Chondrocyte (in vitro differentiated cells): ENCODE results near the gene MUC2. TPM values are rescaled to one million over a fixed set of nuclear protein-coding genes. Genes with fewer than 3 reads are reported as not detected.

ENCODE experiments used
- DNase-seq: peaks from one replicate; pipeline ENCODE4 v3.0.0; 2021; ENCODE audit warnings: mixed read lengths, low spot score
- H3K27ac Mint-ChIP-seq: one replicate; pipeline ENCODE4 v1.8.0; 2021; ENCODE audit warnings: mild to moderate bottlenecking, moderate library complexity, mixed read lengths; ENCODE audit not compliant: unreplicated experiment
- H3K27me3 Mint-ChIP-seq: 2 replicates; pipeline ENCODE4 v1.8.0; 2021; ENCODE audit warnings: low read depth, mixed read lengths
- H3K36me3 Mint-ChIP-seq: 2 replicates; pipeline ENCODE4 v1.8.0; 2021; ENCODE audit warnings: low read depth, mixed read lengths
- H3K4me1 Mint-ChIP-seq: 2 replicates; pipeline ENCODE4 v1.8.0; 2021; ENCODE audit warnings: low read depth, mild to moderate bottlenecking, mixed read lengths
- H3K4me3 Mint-ChIP-seq: one replicate; pipeline ENCODE4 v1.8.0; 2021; ENCODE audit warnings: mild to moderate bottlenecking, moderate library complexity, mixed read lengths; ENCODE audit not compliant: unreplicated experiment
- H3K9me3 Mint-ChIP-seq: 2 replicates; pipeline ENCODE4 v1.8.0; 2021; ENCODE audit warnings: low read depth, mixed read lengths
- CTCF ChIP-seq: fragments of 200-600 bp; sonication (generic); IDR thresholded peaks from 2 replicates; pipeline ENCODE4 v1.5.0; 2021; ENCODE audit warnings: antibody characterized with exemption, mild to moderate bottlenecking, moderate library complexity
- total RNA-seq: library from RNA; stranded (reverse); gene quantifications from 3 replicates; pipeline ENCODE4 v1.2.1, GENCODE V29; 2021

The MUC2 gene
- total RNA-seq, 1 donor from 2014 or later, result not detected

- no peak overlapping the region for H3K27ac Mint-ChIP-seq
- no peaks in the 10 kb centered on the region for H3K4me1 Mint-ChIP-seq
- TF ChIP-seq CTCF, result no peak
- H3K36me3 Mint-ChIP-seq, result no peaks in the 10 kb centered on the region
- H3K4me3 Mint-ChIP-seq, result no peak overlapping the region
- no peak for DNase-seq
- no peaks in the 10 kb centered on the region for H3K9me3 Mint-ChIP-seq
- no peaks in the 10 kb centered on the region for H3K27me3 Mint-ChIP-seq
Observed at GRCh38 chr11:1034001-1034400, 40.7 kb upstream of the MUC2 start.

GRCh38 chr11:1034456-1035295 is 40.0 kb upstream of the MUC2 start:
- no peaks in the 10 kb centered on the region for H3K4me1 Mint-ChIP-seq
- no peak overlapping the region for H3K27ac Mint-ChIP-seq
- no peaks in the 10 kb centered on the region for H3K27me3 Mint-ChIP-seq
- no peaks in the 10 kb centered on the region for H3K36me3 Mint-ChIP-seq
- no peak for TF ChIP-seq CTCF
- H3K9me3 Mint-ChIP-seq, result no peaks in the 10 kb centered on the region
- DNase-seq, result no peak
- no peak overlapping the region for H3K4me3 Mint-ChIP-seq

- H3K27me3 Mint-ChIP-seq, result no peaks in the 10 kb centered on the region
- DNase-seq, result no peak
- H3K36me3 Mint-ChIP-seq, result no peaks in the 10 kb centered on the region
- TF ChIP-seq CTCF, result no peak
- H3K4me1 Mint-ChIP-seq, result no peaks in the 10 kb centered on the region
- no peak overlapping the region for H3K4me3 Mint-ChIP-seq
- no peaks in the 10 kb centered on the region for H3K9me3 Mint-ChIP-seq
- no peak overlapping the region for H3K27ac Mint-ChIP-seq
Observed at GRCh38 chr11:1035577-1036283, 38.9 kb upstream of the MUC2 start.

- no peaks in the 10 kb centered on the region for H3K4me1 Mint-ChIP-seq
- no peak for TF ChIP-seq CTCF
- H3K36me3 Mint-ChIP-seq, result no peaks in the 10 kb centered on the region
- no peaks in the 10 kb centered on the region for H3K27me3 Mint-ChIP-seq
- no peak within 1 kb of the TSS for H3K4me3 Mint-ChIP-seq
- no peak for DNase-seq
- no peaks in the 10 kb centered on the region for H3K9me3 Mint-ChIP-seq
- H3K27ac Mint-ChIP-seq, result no peak within 1 kb of the TSS
Observed at GRCh38 chr11:1036303-1036923, 38.3 kb upstream of the MUC2 start, which contains the start of gene MUC6. Gene MUC6, minus strand, starts transcription at chr11:1036718. Its CDS starts 63 bp downstream, at chr11:1036655.

- Mint-ChIP-seq H3K27ac (no peak overlapping the region), H3K36me3 (no peaks in the 10 kb centered on the region), H3K4me3 (no peak overlapping the region), H3K27me3 (no peaks in the 10 kb centered on the region), H3K4me1 (no peaks in the 10 kb centered on the region), H3K9me3 (no peaks in the 10 kb centered on the region)
- DNase-seq, result no peak
- TF ChIP-seq CTCF, result no peak
Observed at GRCh38 chr11:1036931-1037330, 37.7 kb upstream of the MUC2 start.
